ENCODE data around the gene POP7.
A peak's percentile ranks its signal among the peaks of the same experiment; 100 is the strongest.
"Not testable (repeated sequence)": the region's sequence is repeated elsewhere in the genome, so short reads cannot be mapped to it uniquely, and the experiment has no call there.

The POP7 gene

DNA sequence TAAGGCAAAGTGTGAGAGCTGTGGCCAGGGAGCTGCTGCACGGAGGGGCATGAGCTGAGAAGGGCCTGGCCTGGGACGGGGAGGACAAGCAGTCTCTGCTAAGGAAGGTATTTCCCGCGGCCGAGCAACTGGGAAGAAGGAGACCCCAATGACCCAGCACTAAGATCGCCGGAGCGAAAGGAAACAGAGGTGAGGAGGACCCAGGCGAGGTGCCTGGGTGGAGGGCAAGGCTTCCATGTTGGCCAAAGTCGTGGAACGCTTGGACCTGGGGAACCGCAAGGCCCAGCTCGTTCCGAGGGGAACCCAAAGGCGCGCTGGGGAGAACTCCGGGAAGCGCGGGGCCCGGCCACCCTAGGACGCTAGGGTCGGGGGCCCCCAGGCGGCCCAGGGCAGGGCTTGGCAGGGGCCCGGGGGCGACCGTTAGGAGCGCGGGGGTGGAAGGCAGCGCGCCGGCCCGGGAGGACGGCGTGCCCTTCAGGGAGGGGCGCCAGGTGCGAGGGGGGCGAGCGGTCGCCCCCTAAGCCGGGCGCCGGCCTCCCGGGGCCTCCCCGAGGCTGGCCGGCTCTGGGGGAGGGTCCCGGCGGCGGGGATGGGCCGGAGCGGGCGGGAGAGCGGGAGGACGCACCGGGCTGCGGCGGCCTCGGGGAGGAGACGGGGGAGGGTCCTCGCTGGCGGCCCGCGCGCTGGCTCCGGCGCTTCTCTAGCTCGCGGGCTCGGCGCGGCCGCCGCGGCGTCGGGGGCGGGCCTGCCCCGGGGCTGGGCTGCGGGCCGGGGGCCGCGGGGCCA is 12.4 kb upstream of the POP7 start:
- in situ Hi-C loops (cut with HindIII; ENCODE audit: low sequenced_read_pairs) = no loop called here
- TF ChIP-seq, protein P1, sequence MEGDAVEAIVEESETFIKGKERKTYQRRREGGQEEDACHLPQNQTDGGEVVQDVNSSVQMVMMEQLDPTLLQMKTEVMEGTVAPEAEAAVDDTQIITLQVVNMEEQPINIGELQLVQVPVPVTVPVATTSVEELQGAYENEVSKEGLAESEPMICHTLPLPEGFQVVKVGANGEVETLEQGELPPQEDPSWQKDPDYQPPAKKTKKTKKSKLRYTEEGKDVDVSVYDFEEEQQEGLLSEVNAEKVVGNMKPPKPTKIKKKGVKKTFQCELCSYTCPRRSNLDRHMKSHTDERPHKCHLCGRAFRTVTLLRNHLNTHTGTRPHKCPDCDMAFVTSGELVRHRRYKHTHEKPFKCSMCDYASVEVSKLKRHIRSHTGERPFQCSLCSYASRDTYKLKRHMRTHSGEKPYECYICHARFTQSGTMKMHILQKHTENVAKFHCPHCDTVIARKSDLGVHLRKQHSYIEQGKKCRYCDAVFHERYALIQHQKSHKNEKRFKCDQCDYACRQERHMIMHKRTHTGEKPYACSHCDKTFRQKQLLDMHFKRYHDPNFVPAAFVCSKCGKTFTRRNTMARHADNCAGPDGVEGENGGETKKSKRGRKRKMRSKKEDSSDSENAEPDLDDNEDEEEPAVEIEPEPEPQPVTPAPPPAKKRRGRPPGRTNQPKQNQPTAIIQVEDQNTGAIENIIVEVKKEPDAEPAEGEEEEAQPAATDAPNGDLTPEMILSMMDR (IDR thresholded peaks at IDR 0.05; ENCODE audit: low read depth, low read length, missing control alignments) = no peak
- peak overlapping the region; percentile 82 for H3K4me3 ChIP-seq (ENCODE audit: low read depth, low read length)
- DNase-seq (ENCODE audit: low read depth) = no peak

DNA sequence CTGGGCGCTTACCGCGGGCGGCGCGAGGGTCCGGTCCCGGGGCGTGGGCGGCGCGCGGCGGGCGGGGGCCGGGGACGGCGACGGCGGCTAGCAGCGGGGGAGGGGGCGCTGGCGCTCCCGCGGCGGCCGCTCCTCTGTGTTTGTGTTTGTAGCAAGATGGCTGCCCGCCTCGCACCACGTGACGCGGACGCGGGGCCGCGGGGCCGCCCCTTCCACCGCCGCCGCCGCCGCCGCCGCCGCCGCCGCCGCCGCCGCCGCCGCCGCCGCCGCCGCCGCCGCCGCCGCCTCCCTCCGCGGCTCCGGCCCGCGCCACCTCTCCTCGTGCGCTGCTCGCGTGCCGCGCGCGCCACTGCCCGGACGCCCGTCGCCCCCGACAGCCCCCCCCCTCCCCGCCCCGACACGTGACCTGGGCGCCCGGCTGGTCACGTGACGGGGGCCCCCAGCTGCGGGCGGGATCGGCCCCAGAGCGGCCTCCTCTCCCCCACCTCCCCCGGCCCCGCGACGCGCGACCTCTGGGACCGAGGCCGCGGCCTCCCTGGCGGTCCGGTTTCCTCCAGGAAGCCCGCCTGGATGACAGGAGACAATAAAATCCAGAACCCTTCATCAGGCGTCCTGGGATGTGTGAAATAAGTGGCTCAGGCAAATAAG is 11.7 kb upstream of the POP7 start, which contains the start of gene GIGYF1:
GIGYF1 (minus strand) TSS at position 153 of the 648 bp plus-strand sequence. CDS start 6,012 bp downstream, outside the sequence.
- TF ChIP-seq, protein P1 (IDR thresholded peaks at IDR 0.05; ENCODE audit: low read depth, low read length, missing control alignments) = no peak
- peak within 1 kb of the TSS; percentile 82 for H3K4me3 ChIP-seq (ENCODE audit: low read depth, low read length)
- DNase-seq (ENCODE audit: low read depth) = no peak
- in situ Hi-C loops (cut with HindIII; ENCODE audit: low sequenced_read_pairs) = no loop called here

DNA sequence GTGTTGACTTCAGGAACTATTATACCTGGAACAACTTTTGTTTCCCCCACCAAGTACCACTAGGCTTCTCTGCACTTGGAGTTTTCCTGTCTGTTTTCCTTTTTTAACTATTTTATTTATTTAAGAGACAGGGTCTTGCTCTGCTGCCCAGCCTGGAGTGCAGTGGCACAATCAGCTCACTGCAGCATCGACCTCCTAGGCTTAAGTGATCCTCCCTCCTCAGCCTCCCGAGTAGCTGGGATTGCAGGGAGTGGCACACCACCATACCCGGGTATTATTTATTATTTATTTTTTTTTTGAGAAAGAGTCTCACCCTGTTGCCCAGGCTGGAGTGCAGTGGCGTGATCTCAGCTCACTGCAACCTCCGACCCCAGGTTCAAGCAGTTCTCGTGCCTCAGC is 9.8 kb upstream of the POP7 start:
- TF ChIP-seq, protein P1 (IDR thresholded peaks at IDR 0.05; ENCODE audit: low read depth, low read length, missing control alignments) = no peak
- in situ Hi-C loops (cut with HindIII; ENCODE audit: low sequenced_read_pairs) = no loop called here
- no peak overlapping the region for H3K4me3 ChIP-seq (ENCODE audit: low read depth, low read length)
- no peak for DNase-seq (ENCODE audit: low read depth)

DNA sequence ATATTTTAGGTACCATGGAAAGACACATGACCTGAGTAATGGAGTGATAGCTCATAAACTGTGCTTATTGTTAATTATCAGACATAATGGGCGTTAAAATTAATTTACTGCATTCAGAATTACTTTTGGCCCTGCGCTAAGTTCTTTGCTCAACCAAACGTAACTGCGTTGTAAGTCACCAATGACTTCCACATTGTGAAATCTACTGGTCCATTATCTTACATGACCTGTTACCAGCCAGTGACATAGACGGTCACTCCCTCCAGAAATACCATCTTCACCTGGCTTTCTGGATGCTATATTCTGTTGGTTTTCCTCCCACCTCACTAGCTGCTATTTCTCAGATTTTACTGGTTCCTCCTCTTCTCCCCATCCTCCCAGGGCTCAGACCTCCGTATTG is 6.9 kb upstream of the POP7 start:
- no peak for DNase-seq (ENCODE audit: low read depth)
- TF ChIP-seq, protein P1 (IDR thresholded peaks at IDR 0.05; ENCODE audit: low read depth, low read length, missing control alignments) = no peak
- in situ Hi-C loops (cut with HindIII; ENCODE audit: low sequenced_read_pairs) = no loop called here
- H3K4me3 ChIP-seq (ENCODE audit: low read depth, low read length) = no peak overlapping the region

DNA sequence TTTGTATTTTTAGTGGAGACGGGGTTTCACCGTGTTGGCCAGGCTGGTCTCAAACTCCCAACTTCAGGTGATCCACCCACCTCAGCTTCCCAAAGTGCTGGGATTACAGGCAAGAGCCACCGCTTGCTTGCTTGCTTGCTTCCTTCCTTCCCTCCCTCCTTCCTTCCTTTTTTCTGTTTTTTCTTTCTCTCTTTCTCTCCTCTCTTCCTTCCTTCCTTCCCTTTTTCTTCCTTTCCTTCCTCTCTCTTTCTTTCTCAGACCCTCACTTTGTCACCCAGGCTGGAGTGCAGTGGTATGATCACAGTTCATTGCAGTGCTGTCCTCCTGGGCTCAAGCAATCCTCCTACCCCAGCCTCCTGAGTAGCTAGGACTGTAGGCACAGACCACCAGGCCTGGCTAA is 4.8 kb upstream of the POP7 start:
- DNase-seq (ENCODE audit: low read depth); H3K4me3 ChIP-seq (ENCODE audit: low read depth, low read length); in situ Hi-C loops (cut with HindIII; ENCODE audit: low sequenced_read_pairs): not testable (repeated sequence)

DNA sequence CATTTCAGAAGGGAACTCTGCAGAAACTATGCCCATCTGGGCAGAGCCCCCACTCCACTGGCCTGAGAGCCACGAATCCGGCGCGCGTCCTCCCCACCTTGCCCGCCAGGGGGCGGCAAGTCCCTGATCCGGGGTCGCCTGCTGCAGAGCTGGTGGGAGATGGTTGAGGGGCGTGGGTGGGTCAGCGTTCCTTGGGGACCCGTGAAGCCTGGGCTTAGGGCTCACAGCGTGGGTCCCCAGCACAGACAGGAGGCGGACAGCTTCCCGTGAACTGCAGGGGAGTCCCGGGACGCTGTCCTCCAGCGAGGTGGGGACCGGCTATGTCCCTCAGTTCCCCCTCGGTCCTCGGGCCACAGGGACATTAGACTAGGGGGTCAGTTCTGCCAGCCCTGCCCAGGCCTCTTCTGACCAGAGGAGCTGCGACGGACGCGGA is 585 bp upstream of the POP7 start:
- DNase-seq (ENCODE audit: low read depth) = no peak
- in situ Hi-C loops (cut with HindIII; ENCODE audit: low sequenced_read_pairs) = no loop called here
- peak overlapping the region; percentile 89 for H3K4me3 ChIP-seq (ENCODE audit: low read depth, low read length)
- TF ChIP-seq, protein P1 (IDR thresholded peaks at IDR 0.05; ENCODE audit: low read depth, low read length, missing control alignments) = peak; percentile 91
